ENCODE measurements around the gene TRIM29.
"Not testable (repeated sequence)": the region's sequence is repeated elsewhere in the genome, so short reads cannot be mapped to it uniquely, and the experiment has no call there.

The TRIM29 gene

DNA sequence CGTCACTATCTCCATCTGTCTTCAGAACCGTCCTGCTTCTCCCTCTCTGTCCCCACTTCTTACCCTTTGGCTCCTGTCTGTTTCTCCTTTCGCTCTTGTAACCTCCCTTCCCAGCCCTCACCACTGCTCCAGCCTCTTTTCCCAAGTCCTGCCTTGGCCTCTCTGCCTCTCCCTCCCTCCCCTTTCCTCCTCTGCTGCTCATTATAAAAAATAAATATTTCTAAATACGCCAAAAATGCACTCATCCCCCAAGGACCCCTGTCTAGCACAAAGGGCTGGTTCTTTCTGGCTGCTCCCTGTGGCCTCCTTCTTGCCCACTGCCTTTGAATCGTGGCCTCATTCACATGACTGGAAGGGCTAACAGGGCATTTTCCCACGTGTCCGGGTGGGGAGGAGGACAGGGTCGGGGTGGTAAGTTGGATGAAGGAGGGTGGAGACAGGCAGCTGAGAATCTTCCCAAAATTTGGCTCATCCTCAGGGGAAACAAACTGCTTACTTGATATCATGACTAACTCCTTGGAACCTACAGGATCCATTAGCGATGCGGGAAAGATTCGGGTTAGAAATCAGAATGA, 46.5 kb upstream of the TRIM29 start:
- no peak overlapping the region for H3K4me3 ChIP-seq (ENCODE audit: low read depth, low read length)
- TF ChIP-seq, protein P1, sequence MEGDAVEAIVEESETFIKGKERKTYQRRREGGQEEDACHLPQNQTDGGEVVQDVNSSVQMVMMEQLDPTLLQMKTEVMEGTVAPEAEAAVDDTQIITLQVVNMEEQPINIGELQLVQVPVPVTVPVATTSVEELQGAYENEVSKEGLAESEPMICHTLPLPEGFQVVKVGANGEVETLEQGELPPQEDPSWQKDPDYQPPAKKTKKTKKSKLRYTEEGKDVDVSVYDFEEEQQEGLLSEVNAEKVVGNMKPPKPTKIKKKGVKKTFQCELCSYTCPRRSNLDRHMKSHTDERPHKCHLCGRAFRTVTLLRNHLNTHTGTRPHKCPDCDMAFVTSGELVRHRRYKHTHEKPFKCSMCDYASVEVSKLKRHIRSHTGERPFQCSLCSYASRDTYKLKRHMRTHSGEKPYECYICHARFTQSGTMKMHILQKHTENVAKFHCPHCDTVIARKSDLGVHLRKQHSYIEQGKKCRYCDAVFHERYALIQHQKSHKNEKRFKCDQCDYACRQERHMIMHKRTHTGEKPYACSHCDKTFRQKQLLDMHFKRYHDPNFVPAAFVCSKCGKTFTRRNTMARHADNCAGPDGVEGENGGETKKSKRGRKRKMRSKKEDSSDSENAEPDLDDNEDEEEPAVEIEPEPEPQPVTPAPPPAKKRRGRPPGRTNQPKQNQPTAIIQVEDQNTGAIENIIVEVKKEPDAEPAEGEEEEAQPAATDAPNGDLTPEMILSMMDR (IDR thresholded peaks at IDR 0.05; ENCODE audit: insufficient read depth, low read depth, low read length, missing control alignments): no peak
- DNase-seq (ENCODE audit: low read depth): no peak

DNA sequence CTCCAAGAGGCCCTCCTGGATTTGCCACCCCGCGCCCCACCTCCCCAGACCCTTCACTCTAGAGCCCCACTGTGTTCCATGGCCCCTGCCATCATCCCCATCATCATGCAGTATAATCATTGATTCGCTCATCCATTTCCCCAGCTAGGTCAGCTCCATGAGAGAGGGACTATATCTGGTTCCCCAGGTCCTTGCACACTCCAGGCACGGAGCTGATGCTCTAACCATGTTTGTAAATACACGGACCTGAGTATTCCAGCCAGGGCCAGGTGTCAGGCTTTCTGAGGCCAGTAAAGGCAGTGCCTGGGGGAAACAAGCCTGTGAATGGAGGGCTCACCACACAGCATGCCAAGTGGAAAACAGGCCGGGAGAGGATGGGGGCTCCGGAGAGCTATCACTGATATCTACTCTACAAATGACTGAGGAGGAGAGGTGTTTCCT, 45.8 kb upstream of the TRIM29 start:
- no peak overlapping the region for H3K4me3 ChIP-seq (ENCODE audit: low read depth, low read length)

DNA sequence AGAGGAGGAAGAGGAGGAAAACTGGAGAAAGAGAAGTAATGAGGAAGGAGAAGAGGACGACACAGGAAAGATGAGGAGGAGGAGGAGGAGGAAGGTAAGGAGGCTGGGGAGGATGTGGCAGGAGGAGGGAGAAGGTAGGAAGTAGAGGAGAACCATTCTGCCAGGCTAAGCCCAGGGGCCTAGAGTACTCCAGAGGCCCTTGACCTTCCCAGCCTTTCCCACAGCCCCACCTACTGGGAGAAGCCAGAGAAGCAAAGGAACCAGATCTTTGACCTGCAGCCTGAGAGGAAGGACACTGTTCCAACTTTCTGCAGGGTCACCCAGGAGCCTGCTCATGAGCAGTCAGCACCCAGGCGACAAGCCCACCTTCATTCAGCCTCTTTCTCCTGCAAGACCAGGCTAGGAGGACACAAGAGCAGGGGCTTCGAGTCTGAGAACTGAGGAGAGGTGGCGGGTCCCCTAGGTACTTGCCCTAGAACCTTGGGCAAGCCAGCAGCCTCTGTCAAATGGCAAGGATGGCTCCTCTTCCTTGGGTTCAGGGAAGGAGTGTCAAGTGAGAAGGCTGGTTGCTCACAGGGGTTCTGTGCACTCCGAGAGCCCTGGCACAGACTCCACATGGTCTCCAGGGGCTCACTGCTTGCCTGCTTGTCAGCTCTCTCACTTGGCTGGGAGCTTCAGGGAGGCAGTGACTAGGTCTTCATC, 45.0 kb upstream of the TRIM29 start:
- H3K4me3 ChIP-seq (ENCODE audit: low read depth, low read length): no peak overlapping the region
- TF ChIP-seq, protein P1 (IDR thresholded peaks at IDR 0.05; ENCODE audit: insufficient read depth, low read depth, low read length, missing control alignments): no peak
- DNase-seq (ENCODE audit: low read depth): no peak

More for the DNA sequence above, 45.8 kb upstream of the TRIM29 start:
- no peak for DNase-seq (ENCODE audit: low read depth)
- TF ChIP-seq, protein P1 (IDR thresholded peaks at IDR 0.05; ENCODE audit: insufficient read depth, low read depth, low read length, missing control alignments): no peak

DNA sequence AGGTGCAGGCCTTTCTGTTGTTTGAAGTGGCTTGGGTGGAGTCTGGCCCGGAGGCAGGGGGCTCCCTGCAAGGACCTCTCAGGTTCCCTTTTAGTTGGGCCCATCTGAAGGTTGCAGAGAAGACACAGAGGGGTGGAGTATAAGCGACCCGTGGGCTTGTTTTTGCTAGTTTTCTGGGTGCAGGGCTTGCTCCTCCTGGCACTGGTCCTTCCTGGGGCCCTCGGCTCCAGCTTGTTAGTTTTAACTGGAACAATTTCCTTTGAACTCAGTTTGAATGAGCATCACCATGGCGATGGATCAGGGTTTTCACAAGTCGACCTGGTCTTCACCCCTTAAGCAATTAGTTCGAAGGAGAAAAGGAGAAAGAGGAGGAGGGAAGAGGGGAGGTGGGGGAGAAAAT, 44.5 kb upstream of the TRIM29 start:
- no peak for DNase-seq (ENCODE audit: low read depth)
- H3K4me3 ChIP-seq (ENCODE audit: low read depth, low read length): no peak overlapping the region
- TF ChIP-seq, protein P1 (IDR thresholded peaks at IDR 0.05; ENCODE audit: insufficient read depth, low read depth, low read length, missing control alignments): no peak

DNA sequence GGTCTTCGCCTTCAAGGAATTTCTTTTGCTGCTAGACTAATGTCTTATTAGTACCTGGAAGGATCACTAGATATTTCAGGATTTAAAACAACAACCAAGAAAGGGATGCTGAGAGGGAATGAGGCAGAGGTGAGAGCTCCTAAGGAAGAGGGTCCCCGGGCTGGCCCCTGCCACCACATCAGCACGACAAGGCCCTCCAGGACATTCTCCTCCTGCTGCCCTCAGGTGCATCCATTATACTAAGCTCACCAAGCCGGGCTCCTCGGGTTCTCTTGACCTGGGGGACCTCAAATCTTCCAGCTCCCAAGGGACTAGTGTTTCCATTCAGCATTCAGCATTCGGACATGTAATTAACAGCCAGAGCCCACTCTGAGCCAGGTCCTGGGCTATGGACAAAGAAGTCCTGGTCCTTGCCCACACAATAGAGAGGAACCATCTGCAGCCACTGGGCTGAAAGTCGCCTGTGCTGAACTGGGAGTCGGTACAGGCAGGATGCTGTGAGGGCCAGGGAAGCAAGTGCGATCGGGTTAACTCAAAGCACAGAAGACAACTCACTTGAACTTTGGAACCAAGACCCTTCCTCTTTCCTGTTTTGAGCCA, 43.6 kb upstream of the TRIM29 start:
- TF ChIP-seq, protein P1 (IDR thresholded peaks at IDR 0.05; ENCODE audit: insufficient read depth, low read depth, low read length, missing control alignments): no peak
- DNase-seq (ENCODE audit: low read depth): no peak
- no peak overlapping the region for H3K4me3 ChIP-seq (ENCODE audit: low read depth, low read length)

DNA sequence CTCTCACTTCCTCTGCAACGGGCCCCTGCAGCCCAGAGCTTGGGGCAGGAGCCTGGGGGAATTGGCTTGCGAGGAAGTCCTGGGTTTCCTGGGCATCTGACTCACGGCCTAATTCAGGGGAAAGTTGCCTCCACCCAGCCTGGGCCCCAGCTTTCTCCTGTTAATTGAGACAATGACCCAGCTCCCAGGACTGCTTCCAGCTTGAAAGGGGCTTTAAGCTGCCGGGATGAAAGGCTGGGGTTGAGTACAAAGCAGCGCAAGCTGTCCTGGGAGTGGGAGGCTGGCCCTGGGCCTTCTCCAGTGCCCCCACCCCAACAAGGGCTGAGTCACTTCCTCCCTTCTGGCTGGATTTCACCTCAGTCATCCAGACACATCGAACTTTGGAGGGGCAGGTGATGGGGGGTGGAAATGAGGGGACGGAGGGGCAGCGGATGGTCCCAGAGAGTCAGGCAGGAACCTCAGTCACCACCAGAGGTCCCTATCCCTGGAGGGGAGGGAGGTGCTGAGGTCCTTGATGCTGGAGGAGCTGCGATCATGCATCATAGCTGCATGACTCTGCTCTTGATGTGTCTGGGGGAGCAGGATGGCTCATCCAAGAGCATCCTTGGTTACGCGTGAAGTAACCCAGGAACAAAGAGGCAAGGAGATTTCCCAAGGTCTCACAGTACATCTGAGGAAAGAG, 42.8 kb upstream of the TRIM29 start:
- TF ChIP-seq, protein P1 (IDR thresholded peaks at IDR 0.05; ENCODE audit: insufficient read depth, low read depth, low read length, missing control alignments): no peak
- no peak for DNase-seq (ENCODE audit: low read depth)
- H3K4me3 ChIP-seq (ENCODE audit: low read depth, low read length): no peak overlapping the region

DNA sequence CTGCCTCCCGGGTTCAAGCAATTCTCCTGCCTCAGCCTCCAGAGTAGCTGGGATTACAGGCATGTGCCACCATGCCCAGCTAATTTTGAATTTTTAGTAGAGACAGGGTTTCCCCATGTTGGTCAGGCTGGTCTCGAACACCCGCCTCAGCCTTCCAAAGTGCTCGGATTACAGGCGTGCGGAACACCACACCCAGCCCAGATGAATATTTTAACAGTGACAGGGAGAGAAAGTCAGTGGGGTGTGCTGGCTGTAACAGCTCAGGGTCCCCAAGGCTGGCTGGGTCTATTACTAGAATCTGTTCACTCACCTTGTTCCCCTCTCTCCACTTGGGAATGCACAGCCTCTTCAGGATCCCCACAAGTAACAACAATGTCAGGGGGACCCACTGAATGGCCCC, 42.1 kb upstream of the TRIM29 start:
- not testable (repeated sequence) for H3K4me3 ChIP-seq (ENCODE audit: low read depth, low read length); DNase-seq (ENCODE audit: low read depth)
